Panc1 (cell line): ENCODE measurements around the gene KDM4B.

Experiments used
- POLR2AphosphoS5 ChIP-seq: IDR thresholded peaks from 2 replicates; pipeline ENCODE4 v1.6.1; 2012; ENCODE audit warnings: mild to moderate bottlenecking, low read depth, low read length, moderate library complexity
- REST ChIP-seq, 2 experiments: IDR thresholded peaks; 2 replicates each; pipeline ENCODE4 v1.6.1; 2011 to 2012; ENCODE audit warnings: low read depth in 2 of 2, control low read depth in 1 of 2, low read length in 1 of 2, mild to moderate bottlenecking in 1 of 2, moderate library complexity in 1 of 2; ENCODE audit not compliant: insufficient read depth in 1 of 2
- SIN3A ChIP-seq: IDR thresholded peaks from 2 replicates; pipeline ENCODE4 v1.6.1; 2012; ENCODE audit warnings: low read depth, mild to moderate bottlenecking, low read length, moderate library complexity, borderline replicate concordance; ENCODE audit not compliant: insufficient read depth
- TF ChIP-seq, protein P1 (sequence below): fragments of 450-650 bp; IDR thresholded peaks from 2 replicates; pipeline ENCODE4 v1.5.1; 2017; ENCODE audit warnings: mild to moderate bottlenecking

GRCh38 chr19:5005096-5005495, 36.2 kb downstream of the KDM4B start:
- TF ChIP-seq REST (IDR thresholded peaks at IDR 0.05; ENCODE audit: insufficient read depth in 1 of 2, low read depth in 2 of 2, low read length in 1 of 2) (no peak), POLR2AphosphoS5 (no peak), SIN3A (no peak)
- TF ChIP-seq, protein P1, sequence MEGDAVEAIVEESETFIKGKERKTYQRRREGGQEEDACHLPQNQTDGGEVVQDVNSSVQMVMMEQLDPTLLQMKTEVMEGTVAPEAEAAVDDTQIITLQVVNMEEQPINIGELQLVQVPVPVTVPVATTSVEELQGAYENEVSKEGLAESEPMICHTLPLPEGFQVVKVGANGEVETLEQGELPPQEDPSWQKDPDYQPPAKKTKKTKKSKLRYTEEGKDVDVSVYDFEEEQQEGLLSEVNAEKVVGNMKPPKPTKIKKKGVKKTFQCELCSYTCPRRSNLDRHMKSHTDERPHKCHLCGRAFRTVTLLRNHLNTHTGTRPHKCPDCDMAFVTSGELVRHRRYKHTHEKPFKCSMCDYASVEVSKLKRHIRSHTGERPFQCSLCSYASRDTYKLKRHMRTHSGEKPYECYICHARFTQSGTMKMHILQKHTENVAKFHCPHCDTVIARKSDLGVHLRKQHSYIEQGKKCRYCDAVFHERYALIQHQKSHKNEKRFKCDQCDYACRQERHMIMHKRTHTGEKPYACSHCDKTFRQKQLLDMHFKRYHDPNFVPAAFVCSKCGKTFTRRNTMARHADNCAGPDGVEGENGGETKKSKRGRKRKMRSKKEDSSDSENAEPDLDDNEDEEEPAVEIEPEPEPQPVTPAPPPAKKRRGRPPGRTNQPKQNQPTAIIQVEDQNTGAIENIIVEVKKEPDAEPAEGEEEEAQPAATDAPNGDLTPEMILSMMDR: no peak
